HG03432 (cell line): ENCODE data around the gene SLC6A9.

Experiments used
- ATAC-seq: cut with Tn5 transposase; IDR thresholded peaks from one replicate; pipeline ENCODE4 v1.9.1; 2021; ENCODE audit warnings: mild to moderate bottlenecking, moderate library complexity; ENCODE audit not compliant: unreplicated experiment

The SLC6A9 gene

GRCh38 chr1:44029911-44030604, 1.2 kb downstream of the SLC6A9 start:
- ATAC-seq: peak; percentile 78

DNA sequence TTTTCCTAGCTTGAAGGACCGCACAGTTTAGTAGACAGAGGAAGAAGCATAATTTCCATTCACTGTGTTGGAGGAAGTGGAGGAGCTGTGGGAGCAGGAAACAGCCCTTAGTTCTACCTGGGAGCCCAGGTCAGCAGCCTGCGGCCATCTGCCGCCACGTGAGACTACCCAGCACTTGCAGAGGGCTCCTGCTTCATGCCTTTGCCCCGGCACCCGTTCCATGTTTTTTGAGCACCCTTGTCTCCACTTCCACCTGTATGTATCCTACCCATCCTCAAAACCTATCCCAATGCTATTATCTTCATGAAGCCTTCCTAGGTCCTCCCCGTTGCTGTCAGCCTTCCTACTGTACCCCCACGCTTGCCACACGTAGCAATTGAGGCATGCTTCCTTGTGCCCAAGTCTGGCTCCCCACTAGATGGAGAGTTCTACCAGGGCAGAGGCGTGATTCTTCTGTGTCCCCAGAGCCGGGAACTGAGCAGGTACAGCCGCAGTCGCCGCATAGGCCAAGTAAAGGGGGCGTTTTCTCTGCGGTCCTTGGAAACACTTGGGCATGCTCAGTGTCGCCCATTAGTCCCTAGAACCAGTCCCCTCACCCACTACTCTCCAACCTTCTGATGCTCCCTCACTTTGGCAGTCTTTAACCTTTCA, 1.9 kb downstream of the SLC6A9 start:
- peak; percentile 18 for ATAC-seq

DNA sequence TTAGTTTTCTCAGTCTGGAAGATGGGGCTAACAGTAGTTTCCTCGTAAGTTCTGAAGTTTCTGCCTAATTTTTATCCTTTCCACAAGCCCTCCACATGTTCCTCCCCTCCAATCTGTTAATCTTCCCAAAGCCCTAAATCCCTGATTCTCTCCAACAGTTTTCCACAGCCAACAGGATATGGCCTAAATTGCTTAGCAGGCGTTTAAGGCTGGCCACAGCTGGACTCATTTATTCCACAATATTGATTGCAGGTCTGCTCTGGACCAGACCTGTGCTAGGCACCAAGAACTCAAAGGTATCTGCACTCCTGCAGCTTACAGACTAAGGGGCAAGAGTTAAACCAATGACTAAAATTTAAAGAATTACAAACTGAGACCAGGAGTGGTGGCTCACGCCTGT, 3.9 kb downstream of the SLC6A9 start:
- ATAC-seq: no peak

DNA sequence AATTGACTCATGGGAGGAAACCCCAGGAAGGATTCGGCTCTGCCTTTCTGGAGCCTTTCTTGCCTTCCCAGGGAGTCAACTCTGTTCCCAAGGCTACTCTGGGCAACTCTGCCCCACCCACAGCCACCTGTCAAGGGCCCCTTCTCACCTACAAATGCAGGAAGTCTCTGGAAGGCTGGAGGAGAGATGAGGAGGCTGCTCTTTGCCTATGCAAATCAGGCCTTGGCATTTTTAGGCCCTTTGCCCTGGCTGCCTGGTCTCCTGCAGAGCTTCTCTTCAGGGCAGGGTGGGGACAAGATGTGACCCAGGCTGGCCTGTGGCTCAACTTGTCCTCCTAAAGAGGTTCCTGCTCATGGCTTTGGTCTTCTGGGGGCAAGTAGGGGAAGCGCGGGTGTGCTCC, 5.4 kb downstream of the SLC6A9 start:
- no peak for ATAC-seq

- ATAC-seq: no peak
Observed at GRCh38 chr1:44024903-44025525, 6.2 kb downstream of the SLC6A9 start.

- no peak for ATAC-seq
Observed at GRCh38 chr1:44024031-44024902, 7.0 kb downstream of the SLC6A9 start.

GRCh38 chr1:44021581-44022321, 9.5 kb downstream of the SLC6A9 start:
- ATAC-seq: no peak

DNA sequence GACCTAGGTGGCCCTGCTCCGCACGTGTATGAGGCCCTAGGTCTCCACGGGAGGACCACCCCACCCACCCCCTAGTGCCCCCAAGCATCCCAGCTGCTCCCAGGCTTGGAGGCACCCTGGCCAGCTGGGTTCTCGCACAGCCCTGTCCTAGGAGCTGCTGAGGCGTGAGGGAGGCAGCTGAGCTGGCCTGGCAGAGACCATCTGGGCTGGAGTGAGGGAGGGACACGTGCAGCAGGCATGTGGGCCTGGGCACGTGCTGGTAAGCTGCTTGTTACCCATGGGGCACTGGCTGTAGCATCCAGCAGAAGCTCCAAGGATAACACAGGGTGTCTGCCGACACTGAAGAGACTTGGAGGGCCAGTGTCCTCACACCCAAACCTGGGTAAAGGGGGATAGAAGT, 10.1 kb downstream of the SLC6A9 start:
- ATAC-seq: no peak

- ATAC-seq: no peak
Observed at GRCh38 chr1:44020464-44020863, 10.8 kb downstream of the SLC6A9 start.

GRCh38 chr1:44019466-44019948, 11.8 kb downstream of the SLC6A9 start:
- ATAC-seq: no peak

GRCh38 chr1:44016890-44017400, 14.3 kb downstream of the SLC6A9 start:
- no peak for ATAC-seq

- ATAC-seq: no peak
Observed at GRCh38 chr1:44016041-44016889, 15.0 kb downstream of the SLC6A9 start.

DNA sequence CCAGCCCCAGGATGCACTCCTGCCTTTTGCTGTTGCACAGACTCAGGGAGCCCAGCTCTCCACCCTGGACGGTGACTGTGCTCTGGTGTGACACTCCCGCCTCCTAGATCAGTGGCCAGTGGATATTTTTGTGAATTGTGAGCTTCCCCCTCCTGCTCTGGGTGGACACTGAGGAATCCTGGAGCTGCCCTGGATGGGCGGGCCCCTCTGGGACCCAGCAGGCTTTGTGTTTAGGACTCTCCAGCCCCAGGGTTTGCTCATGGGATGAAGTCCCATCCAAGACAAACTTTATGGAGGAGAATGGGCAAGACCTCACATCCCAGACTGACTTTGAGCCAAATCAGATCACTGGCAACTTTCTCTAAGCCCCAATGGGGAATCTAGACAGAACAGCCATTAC, 16.1 kb downstream of the SLC6A9 start:
- ATAC-seq: no peak

DNA sequence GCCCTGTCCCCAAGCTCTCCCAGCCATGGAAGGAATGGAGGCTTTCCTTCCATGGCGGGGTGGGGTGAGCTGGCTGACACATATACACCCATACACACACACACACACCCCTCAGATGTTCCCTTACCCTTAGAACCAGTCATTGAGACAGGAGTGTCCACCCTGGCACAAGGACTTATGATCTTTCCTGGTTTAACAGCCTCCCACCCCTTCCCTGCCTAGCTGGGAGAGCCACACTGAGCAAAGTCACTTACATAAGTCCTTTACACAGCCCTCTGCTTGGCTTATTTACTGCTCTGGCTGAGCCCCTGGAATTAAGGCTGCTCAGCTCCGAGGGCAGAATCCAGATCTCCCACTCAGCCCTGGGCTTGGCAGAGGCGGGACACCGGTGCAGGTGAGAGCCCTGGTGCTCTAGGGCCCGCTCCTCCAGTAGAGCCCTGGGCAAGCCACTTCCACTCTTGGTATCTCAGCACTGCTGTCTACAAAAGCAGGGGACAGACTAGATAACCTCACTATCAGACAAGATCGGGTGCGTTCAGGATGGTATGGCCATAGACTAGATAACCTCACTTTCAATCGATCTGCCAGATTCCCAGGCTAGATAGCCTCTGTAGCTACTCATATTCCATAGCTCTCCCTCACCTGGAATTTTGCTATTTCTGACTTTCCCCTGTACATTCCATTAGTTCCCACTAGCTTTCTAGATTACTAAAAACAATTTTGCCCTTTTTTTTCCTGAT, 16.7 kb downstream of the SLC6A9 start:
- no peak for ATAC-seq

GRCh38 chr1:44013949-44014348, 17.3 kb downstream of the SLC6A9 start:
- ATAC-seq: no peak

GRCh38 chr1:44012941-44013609, 18.2 kb downstream of the SLC6A9 start:
- no peak for ATAC-seq

DNA sequence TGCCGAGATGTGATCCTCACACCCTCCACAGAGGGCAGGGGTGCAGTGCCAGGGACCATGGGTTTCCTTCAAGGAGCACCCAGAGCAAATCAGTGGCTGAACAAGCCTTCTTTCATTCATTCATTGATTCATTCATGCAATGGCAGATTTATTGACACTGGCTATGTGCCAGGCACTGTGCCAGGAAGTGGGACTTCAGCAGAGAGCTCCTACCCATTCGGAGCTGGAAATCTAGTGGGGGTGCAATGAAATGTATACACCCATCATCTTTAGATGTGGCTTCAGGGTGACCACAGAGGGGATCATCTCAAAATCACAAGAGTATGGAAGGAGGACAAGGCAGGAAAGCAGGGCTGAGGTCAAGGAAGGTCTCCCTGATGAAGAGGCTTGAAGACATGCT, 18.9 kb downstream of the SLC6A9 start:
- ATAC-seq: no peak

DNA sequence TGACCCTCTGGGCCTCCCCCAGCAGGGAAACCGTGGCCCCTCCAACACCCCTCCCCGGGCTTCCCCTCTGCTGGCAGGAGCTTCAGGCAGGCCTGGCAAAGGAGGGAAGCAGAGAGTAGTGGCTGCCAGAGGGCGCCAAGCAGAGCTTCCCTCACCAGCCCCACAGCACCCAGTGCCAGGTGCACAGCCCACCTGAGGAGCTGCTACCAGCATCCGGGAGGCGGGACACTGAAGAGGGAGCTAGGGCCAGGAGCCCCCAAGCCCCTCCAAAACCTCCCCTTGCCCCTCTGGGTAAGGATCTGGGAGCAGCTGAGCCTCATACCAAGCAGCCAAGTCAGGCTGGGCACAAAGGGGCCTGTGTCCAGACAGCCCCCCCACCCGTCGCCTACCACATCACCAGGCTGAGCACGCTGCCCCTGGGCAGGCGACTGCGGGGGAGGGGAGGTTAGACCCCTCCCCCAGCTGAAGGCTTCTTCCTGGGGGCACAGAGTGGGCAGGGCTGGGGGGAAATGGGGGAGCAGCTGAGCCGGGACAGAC, 20.3 kb downstream of the SLC6A9 start:
- ATAC-seq: no peak
